GM18873 (cell line): ENCODE measurements around the gene PDGFC.
"Not testable (repeated sequence)": the region's sequence is repeated elsewhere in the genome, so short reads cannot be mapped to it uniquely, and the experiment has no call there.

Experiments used
- ATAC-seq: cut with Tn5 transposase; IDR thresholded peaks from one replicate; pipeline ENCODE4 v1.9.1; 2021; ENCODE audit warnings: mild to moderate bottlenecking, moderate library complexity, moderate number of reproducible peaks; ENCODE audit not compliant: unreplicated experiment, low FRiP score

PDGFC gene

DNA sequence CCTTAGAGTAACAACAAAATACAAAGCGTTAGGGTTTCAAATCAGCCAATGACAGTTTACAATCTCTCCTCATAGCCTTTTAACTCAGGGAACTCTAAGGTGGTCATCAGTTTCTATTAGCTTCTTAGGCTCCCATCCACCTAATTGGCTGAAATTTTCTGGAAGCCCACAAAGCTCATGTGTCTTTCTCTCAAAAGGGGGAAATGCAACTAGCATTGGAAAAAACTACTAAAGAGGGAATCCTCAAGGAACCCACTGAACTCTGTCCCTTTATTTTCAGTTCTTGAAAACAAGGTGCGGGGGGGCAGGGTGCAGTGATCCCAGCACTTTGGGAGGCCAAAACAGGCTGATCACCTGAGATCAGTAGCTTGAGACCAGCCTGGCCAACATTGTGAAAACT, 56.4 kb downstream of the PDGFC start:
- no peak for ATAC-seq

GRCh38 chr4:156913234-156913633, 58.4 kb downstream of the PDGFC start:
- no peak for ATAC-seq

DNA sequence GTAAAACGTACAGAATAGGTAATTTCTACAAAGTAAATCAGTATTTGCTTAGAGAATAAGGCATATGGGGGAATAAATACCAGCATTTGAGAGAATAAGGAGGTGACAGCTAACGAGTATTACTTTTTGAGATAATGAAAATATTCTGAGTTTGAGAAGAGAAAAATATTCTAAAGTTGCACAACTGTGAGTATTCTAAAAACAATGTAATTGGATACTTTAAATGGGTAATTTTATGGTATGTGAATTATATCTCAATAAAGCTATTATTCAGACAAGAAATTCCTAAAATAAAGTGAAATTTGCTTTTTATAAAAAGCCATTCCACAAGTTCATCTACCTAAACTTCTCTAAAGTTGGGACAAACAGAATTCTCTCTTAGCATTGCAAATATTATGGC, 62.6 kb downstream of the PDGFC start:
- ATAC-seq: no peak

- ATAC-seq: no peak
These were observed 65.3 kb downstream of the PDGFC start for GRCh38 chr4:156906325-156906724.

GRCh38 chr4:156901871-156902270, 69.7 kb downstream of the PDGFC start:
- ATAC-seq: no peak

- ATAC-seq: no peak
These were observed 73.1 kb downstream of the PDGFC start for GRCh38 chr4:156898373-156899117.

- ATAC-seq: no peak
These were observed 75.1 kb downstream of the PDGFC start for GRCh38 chr4:156896527-156896926.

DNA sequence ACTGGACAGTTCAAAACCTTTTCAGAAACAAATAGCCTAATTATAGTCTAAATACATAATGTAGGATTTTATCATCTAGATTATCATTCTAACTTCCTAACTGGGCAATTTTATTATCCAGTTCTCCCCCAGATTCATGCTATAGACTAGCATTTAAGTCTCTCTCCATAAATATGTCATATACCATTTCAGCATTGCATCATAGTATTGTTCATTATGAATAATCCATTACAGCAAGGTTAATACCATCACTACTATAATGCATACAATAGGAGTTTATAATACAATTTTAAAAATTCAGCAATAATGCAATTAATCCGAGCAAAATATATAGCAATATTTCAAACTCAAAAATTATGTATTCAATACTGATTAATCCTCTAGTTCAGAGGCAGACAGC, 77.4 kb downstream of the PDGFC start:
- ATAC-seq: no peak

- ATAC-seq: no peak
These were observed 78.8 kb downstream of the PDGFC start for GRCh38 chr4:156892805-156893204.

GRCh38 chr4:156889616-156890594, 81.7 kb downstream of the PDGFC start:
- no peak for ATAC-seq

- no peak for ATAC-seq
These were observed 82.8 kb downstream of the PDGFC start for GRCh38 chr4:156888762-156889161.

DNA sequence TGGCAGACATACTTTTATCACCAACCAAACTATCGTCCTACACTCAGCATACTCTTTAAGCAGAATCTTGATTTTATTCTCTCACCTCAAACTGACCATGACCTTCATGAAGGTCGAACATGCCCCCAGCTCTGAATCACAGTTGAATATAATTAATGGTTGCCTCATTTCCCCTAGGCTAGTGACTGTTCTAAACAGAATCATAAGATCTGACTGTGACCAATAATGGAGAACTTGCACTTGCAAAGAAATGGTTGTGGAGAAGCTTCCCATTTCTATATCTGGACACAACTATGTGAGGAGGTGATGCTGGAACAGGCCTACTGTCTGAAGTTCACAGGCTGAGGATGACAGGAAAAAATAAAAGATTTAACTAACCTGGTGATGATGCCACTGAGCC, 85.1 kb downstream of the PDGFC start:
- ATAC-seq: no peak

DNA sequence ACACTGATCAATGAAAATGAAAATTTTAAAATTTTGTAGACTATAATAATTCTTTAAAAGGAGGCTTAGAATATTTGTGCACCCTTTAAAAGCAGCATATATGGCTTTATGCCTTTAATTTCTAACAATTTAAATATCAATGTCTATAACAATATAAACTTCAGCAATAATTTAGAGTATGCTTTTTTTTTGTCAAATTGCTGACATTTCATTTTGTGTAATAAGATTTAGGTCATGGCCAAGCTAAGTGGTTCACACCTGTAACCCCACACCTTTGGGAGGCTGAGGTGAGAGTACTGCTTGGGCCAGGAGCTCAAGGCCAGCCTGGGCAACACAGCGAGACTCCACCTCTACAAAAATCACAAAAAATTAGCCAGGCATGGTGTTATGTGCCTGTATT, 86.2 kb downstream of the PDGFC start:
- no peak for ATAC-seq

GRCh38 chr4:156884183-156884582, 87.4 kb downstream of the PDGFC start:
- no peak for ATAC-seq

- no peak for ATAC-seq
These were observed 95.9 kb downstream of the PDGFC start for GRCh38 chr4:156875704-156876103.

GRCh38 chr4:156875055-156875454, 96.5 kb downstream of the PDGFC start:
- no peak for ATAC-seq

- no peak for ATAC-seq
These were observed 97.8 kb downstream of the PDGFC start for GRCh38 chr4:156873799-156874198.

GRCh38 chr4:156870861-156871260, 100.7 kb downstream of the PDGFC start:
- no peak for ATAC-seq

DNA sequence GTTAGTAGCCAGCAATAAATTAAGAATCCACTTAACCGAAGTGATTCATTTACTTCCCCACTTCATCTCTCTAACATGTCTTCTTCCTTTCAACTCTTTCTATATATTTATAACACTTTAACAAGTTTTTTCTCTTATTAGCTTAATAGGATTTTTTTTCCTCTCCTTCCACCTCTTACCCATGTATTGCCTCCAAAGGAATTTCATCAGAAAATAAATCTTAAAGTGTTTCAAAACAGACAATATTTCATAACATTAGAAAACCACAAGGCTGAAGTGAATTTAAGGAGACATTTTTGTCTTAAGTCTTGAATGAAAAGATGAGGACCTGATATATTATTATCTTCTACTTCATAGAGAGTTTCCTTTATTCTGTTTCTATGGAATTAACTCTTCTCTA, 101.5 kb downstream of the PDGFC start:
- ATAC-seq: no peak

- not testable (repeated sequence) for ATAC-seq
These were observed 105.5 kb downstream of the PDGFC start for GRCh38 chr4:156866088-156866487.

- ATAC-seq: no peak
These were observed 106.1 kb downstream of the PDGFC start for GRCh38 chr4:156865451-156865850.

DNA sequence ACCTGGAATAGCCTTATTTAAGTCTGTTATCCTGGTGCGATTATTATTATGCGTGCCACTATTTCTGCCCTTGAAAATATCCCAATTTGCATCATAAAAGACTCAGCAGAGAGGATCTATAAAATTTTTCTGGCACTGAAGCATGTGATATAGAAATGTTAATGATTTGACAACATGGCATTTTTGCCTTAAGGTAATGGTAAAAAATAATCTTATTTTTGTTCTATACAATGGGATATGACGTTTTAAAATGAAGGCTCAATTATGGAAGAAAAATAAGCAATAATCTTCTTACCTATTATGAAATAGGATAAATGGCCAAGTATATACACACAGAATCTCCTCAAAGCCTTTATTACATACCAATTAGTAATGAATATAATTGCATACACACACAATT, 113.5 kb downstream of the PDGFC start:
- ATAC-seq: no peak
